NCI-H2196 (cell line): Measurements from ENCODE around the gene IL1RAP.
"Not testable (repeated sequence)": the region's sequence is repeated elsewhere in the genome, so short reads cannot be mapped to it uniquely, and the experiment has no call there.

Experiments
- DNase-seq: peaks from one replicate; lab custom pipeline; 2025; ENCODE audit not compliant: unreplicated experiment; lab: John Stamatoyannopoulos, UW

The IL1RAP gene

GRCh38 chr3:190506271-190506670 lies 7.6 kb upstream of the IL1RAP start:
- no peak for DNase-seq

DNA sequence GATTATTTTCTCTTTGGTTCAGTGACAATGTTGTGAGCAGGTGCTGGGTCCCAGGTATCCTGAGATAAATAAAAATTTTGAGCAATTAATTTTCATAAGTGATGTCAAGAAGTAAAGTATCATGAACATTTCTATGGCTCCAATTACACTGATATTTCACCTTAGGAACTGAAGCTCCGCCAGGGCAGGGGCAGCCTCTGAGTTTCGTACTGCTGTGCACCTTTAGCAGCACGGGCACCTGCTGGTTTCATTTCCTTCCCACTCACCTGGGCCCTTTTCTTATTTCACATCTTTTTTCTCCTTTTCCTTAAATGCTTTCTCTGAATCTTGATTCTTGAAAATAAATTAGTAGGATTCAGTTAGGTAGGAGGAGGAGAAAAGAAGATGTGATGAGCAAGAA lies 1.2 kb upstream of the IL1RAP start:
- no peak for DNase-seq

DNA sequence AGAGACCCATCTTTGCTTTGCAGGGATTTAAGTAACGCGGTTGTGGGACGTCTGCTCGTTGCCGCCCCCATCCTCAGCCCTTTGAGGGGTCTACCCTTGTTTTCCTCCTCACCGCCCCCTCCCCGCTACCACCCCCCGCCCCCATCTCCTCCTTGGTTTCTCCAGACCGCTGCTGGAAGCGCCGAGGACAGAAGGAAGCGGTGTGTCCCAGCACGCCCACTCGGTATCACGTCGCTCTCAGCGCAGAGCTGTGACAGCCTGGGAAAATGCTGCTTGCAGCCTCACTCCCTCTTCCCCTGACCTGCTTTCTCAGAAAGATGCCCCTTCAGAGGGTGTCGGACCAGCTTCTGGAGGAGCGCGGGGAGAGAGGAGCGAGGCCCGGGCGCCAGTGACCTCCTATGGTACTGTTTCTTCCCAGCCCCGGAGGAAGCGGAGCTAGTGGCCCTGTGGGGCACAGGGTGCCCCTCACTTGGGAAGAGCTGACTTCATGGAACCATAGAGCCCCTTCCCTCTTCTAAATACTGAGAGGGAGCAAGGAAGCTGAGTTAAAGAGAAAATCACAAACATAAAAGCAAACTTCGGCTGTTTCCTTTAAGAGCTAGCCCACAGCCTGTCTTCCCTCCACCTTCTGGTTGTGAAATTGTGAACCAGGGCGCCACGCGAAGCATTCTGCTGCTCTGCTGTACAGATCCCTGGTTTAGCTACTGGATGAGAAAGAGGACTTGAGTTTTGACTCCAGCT lies 698 bp downstream of the IL1RAP start:
- no peak for DNase-seq

DNA sequence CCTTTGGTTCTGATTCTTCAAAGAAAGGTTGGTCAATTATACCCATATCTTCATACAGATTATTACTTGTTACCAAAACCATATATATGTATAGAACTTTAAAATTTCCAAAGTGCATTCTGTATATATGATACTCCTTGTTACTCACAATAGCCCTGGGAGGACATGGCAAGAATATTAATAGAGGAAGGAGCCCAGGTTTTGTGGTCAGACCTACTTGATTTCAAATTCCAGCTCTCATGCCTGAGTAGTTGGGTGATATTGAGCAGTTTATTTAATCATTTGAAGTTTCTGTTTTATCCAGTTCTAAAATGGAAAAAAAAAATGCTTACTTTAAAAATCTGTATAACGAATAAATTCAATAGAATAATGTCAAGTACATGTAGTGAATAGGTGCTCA lies 2.5 kb downstream of the IL1RAP start:
- DNase-seq: no peak

DNA sequence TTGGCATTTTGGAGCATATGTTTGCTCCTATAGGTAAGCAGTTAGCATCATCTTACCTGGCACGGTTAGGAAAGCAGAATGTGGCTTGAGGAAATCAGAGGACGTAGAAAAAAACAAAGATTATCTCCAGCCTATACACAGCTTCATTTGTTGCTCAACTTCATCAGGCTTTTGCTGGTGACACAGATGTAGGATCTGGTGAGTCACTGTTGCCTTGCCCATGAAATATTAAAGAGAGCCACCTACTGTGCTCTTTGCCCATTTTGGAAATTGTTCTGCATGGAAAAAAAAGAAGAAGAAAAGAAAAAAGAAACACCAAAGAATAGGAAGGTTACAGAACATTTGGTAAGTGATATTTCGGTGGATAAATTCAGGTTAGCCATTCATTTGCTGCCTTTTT lies 3.8 kb downstream of the IL1RAP start:
- DNase-seq: no peak

DNA sequence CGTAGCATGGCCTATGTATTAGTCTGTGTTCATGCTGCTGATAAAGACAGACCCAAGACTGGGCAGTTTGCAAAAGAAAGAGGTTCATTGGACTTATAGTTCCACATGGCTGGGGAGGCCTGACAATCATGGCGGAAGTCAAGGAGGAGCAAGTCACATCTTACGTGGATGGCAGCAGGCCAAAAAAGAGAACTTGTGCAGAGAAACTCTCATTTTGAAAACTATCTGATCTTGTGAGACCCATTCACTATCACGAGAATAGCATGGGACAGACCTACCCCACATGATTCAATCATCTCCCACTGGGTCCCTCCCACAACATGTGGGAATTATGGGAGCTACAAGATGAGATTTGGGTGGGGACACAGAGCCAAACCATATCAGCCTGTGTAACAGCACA lies 4.6 kb downstream of the IL1RAP start:
- DNase-seq: not testable (repeated sequence)

GRCh38 chr3:190519886-190520285 lies 6.0 kb downstream of the IL1RAP start:
- DNase-seq: no peak

- no peak for DNase-seq
Observed at GRCh38 chr3:190521998-190522397, 8.1 kb downstream of the IL1RAP start.

DNA sequence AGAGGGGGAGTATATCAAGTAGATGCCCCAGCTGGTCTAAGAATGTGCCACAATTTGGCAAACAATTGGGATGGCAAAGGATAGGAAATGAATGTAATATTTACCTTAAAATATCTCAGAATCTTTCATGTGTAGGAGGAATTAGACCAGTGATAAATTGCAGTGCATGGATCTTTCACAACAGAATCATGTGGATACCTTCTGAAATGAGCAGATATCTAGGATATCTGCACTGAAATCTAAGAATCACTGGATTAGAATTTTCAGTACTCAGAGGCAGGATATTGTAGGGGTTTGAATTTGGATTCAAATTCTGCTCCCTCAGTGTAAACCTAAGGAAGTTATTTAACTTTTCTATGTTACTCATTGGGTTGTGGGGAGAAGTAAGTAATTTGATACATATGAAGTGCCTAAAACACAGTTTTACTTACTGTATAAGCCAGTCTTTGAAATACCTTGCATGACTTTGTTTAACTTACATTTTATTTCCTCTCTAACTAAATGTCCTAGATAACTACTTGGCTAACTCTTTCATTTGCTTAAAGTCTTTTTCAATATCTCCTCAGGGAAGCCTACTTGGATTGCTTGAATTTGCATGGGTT lies 8.8 kb downstream of the IL1RAP start:
- no peak for DNase-seq

DNA sequence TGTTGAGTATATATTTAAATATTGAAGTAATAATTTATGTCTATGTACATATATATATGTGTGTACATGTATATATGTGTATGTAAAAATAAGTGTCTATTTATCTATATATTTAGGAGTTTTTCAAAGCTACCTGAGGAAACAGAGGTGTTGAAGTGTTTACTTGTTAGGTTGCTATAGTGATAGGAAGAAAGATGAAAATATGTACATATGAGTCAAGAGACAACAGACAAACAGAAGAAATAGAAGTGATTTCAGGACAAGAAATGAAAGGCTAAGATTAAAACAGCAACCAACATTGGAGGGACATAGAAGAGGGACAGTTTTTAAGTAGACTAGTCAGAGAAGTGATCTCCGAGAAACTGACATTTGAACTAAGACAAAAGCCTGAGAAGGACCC lies 11.1 kb downstream of the IL1RAP start:
- no peak for DNase-seq

DNA sequence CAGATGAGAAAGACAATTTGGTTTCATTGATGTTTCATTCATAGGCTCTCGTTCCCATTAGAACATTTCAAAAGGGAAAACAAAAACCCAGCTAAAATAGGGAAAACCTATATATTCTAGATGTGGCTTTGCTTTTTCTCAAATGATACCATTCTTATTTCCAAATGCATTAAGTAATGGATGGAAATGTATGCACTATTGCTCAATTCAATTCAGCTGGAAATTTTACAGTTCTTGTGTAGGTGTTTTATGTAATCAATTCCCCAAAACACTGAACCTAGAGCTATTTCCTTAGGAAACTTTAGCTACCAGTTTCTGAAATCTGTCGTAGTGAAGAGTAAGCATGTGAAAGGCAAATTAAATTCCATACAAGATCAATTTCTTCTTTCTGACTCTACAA lies 11.7 kb downstream of the IL1RAP start:
- DNase-seq: no peak

DNA sequence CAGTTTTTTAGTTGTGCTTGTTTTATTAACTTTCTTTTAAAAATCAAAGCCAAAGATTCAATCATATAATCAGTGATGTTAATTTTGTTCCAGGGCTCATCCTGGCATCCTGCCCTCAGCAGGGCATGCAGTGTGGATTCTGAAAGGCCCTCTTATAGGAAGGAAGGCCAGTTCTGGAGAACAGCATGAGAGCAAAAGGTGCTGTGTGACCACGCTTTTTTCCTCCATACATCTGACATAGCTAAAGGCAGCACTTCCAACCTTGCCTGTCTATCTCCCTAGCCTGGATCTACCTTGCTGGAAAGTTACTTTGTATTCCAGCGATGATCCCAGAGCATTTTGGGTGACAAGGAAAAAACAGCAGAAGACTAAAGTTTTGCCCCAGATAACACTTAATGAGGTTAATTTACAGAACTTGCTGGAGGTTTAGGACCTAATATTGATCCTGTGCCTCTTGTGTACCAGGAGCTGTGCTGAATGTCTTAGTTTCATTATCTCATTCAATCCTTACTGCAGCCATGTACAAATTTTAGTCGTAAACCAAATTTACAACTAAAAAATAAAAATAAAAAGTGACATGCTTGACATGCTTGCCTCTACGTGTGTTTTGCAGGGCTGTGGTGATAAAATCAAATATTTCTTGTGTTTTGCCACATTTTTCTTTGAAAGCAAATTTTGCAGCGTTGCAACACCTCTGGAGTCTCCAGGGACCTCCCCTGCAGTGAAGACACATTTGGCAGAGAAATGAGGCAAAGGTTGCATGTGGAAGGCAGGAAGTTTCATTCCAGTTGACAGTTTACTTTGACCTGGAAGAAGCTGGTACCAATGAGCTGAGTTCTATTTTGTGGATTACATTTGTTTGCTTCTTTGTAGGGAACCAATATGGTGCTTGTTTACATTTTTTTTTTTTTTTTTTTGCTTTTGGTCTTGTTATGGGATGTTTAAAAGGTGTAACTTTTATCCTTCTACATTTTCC lies 13.2 kb downstream of the IL1RAP start:
- DNase-seq: no peak

GRCh38 chr3:190528706-190529105 lies 14.8 kb downstream of the IL1RAP start:
- DNase-seq: no peak

DNA sequence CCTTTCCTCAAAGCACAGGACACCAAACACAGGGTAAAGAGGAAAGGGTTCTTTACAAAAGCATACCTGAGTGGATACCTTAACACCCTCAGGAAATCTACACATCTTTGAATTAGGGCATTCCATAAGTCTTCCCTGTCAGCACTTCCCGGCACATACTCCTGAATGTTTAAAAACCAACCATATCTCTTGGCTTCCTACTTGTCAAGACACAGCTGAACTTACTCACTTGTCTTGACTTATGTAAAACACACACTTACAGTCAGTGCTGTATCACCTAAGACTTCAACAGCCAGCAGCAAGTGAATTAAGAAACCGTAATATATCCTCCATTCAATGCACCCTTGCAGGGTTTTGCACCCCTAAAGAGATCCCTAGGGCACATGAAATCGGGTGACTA lies 17.5 kb downstream of the IL1RAP start:
- DNase-seq: no peak

- DNase-seq: no peak
Observed at GRCh38 chr3:190532731-190533203, 18.9 kb downstream of the IL1RAP start.

DNA sequence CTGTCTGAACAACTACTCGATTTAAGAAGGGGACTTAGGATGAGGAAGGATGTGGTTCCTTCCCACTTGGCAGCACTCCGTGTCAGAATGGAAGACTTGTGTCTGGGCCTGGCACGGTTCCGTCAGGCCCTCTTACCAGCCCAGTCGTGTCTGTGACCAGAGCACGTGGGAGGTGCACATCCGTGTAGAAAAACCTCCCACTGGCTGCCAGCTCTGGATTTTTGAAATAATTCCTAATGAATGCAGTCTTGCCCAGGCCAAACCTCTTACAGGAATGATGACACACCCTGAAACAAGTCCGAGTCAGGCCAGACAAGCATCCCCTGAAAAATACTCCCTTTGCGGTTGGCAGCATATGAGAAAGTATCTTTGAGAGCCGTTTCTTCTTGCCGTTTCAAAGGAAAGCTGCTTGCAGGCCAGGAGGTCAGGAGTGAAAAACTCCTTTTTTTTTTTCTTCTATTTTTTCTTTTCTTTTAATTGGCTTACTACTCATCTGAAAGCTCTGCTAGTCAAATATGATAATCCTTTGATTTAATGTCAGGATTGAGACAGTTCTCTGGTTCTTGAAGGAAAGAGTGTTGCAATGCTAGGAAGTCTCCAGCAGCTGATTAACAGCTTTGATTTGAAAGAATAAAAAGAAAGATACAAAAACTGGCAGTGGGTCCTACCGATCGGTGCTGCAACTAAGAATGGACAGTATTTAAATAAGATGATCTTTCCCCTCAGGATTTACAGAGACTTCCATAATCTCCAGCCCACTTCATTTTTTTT lies 19.8 kb downstream of the IL1RAP start:
- no peak for DNase-seq

GRCh38 chr3:190534386-190534785 lies 20.5 kb downstream of the IL1RAP start:
- DNase-seq: no peak

DNA sequence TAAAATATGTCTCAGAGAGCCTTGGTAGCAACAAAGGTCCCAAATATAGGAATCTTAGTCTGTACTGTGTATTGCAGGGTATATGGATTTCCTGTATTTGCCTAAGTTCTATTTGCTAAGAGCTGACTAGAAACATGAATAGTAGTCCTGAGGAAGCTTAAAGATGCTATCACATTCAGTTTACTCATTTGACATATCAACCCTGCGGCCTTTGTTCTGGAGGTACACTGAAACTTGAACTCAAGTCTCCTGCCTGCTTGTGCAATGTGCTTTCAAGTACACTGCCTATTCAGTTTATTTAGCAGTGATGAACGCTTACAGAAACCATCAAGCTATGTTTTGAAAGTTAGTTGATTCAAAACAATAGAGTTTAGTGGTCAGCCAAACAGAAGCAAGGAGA lies 21.1 kb downstream of the IL1RAP start:
- no peak for DNase-seq

DNA sequence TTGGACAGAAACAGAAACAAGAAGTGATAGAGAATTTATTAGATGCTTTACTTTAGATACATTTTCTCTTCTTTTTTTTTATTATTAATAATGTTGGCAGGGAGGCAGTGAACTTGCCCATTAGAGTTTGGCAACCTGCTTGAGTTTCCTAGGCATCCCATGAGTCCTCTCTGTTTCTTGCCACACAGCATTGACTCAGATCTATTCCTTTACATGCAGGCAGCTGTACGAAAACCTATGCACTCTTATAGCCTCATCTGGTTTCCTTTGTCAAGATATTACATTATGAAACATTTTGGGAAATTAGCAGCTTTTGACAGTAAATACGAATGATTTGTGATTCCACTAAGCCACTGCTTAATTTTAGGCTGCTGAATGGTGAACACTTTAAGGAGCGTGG lies 23.3 kb downstream of the IL1RAP start:
- DNase-seq: no peak

GRCh38 chr3:190538288-190538687 lies 24.4 kb downstream of the IL1RAP start:
- DNase-seq: no peak

- DNase-seq: no peak
Observed at GRCh38 chr3:190539526-190539925, 25.6 kb downstream of the IL1RAP start.
